HL-60 (cell line): Measurements from ENCODE around the gene ANAPC15.
A peak's percentile ranks its signal among the peaks of the same experiment; 100 is the strongest.

Experiments
- DNase-seq, 2 experiments: peaks; one replicate each; pipeline ENCODE4 v3.0.0-alpha.2; 2010 to 2020; ENCODE audit warnings: low read depth in 1 of 2, low spot score in 1 of 2
- H3K27ac ChIP-seq: fragments of 250-450 bp; sonication (Bioruptor Pico); replicated peaks from 2 replicates; pipeline ENCODE4 v1.5.1; 2020; ENCODE audit warnings: mild to moderate bottlenecking, moderate library complexity
- H3K27me3 ChIP-seq: fragments of 250-450 bp; sonication (Bioruptor Pico); 2 replicates; pipeline ENCODE4 v1.5.1; 2021; ENCODE audit warnings: mild to moderate bottlenecking, moderate library complexity; ENCODE audit not compliant: insufficient read depth, poor library complexity, severe bottlenecking
- H3K4me3 ChIP-seq: replicated peaks from 2 replicates; pipeline ENCODE4 v1.5.1; 2011; ENCODE audit warnings: mild to moderate bottlenecking, control low read depth, low read length; ENCODE audit not compliant: insufficient read depth
- GABPA ChIP-seq: IDR thresholded peaks from 2 replicates; pipeline ENCODE4 v1.6.1; 2012; ENCODE audit warnings: low read depth
- POLR2AphosphoS5 ChIP-seq: IDR thresholded peaks from 2 replicates; pipeline ENCODE4 v1.6.1; 2012; ENCODE audit warnings: low read depth
- SPI1 ChIP-seq: IDR thresholded peaks from 2 replicates; pipeline ENCODE4 v1.6.1; 2012; ENCODE audit warnings: low read depth, mild to moderate bottlenecking, borderline replicate concordance
- TF ChIP-seq, protein P1 (sequence below): IDR thresholded peaks from one replicate; pipeline ENCODE4 v1.5.1; 2011; ENCODE audit warnings: low read length, control low read depth, inconsistent platforms; ENCODE audit not compliant: insufficient read depth
- TF ChIP-seq, protein P2 (sequence below): IDR thresholded peaks from 2 replicates; pipeline ENCODE4 v1.6.1; 2012; ENCODE audit warnings: low read depth; ENCODE audit not compliant: insufficient replicate concordance

Gene ANAPC15

DNA sequence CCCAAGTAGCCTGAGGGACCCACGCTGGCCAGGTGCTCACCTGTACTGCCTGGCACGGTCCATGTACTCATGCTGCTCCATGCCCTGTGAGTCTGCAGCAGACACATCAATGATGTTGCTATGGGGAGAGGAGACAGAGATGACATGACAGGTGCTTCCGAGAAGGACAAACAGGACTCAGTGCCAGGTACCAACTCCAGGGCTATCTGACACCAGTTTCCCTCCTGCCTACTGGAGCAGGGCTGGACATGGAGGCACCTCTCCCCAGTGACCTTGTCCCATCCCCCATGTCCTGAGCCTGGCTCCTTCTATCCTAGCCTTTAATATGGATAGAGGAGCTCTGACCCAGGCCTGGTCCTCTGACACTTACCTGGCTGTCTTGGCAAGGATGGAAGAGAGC is 13.8 kb downstream of the ANAPC15 start:
- Histone ChIP-seq H3K27me3 (no peaks in the 10 kb centered on the region), H3K4me3 (no peak overlapping the region), H3K27ac (peak overlapping the region; percentile 100)
- TF ChIP-seq, protein P1, sequence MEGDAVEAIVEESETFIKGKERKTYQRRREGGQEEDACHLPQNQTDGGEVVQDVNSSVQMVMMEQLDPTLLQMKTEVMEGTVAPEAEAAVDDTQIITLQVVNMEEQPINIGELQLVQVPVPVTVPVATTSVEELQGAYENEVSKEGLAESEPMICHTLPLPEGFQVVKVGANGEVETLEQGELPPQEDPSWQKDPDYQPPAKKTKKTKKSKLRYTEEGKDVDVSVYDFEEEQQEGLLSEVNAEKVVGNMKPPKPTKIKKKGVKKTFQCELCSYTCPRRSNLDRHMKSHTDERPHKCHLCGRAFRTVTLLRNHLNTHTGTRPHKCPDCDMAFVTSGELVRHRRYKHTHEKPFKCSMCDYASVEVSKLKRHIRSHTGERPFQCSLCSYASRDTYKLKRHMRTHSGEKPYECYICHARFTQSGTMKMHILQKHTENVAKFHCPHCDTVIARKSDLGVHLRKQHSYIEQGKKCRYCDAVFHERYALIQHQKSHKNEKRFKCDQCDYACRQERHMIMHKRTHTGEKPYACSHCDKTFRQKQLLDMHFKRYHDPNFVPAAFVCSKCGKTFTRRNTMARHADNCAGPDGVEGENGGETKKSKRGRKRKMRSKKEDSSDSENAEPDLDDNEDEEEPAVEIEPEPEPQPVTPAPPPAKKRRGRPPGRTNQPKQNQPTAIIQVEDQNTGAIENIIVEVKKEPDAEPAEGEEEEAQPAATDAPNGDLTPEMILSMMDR: no peak
- no peak for TF ChIP-seq POLR2AphosphoS5
- TF ChIP-seq SPI1: no peak
- TF ChIP-seq, protein P2, sequence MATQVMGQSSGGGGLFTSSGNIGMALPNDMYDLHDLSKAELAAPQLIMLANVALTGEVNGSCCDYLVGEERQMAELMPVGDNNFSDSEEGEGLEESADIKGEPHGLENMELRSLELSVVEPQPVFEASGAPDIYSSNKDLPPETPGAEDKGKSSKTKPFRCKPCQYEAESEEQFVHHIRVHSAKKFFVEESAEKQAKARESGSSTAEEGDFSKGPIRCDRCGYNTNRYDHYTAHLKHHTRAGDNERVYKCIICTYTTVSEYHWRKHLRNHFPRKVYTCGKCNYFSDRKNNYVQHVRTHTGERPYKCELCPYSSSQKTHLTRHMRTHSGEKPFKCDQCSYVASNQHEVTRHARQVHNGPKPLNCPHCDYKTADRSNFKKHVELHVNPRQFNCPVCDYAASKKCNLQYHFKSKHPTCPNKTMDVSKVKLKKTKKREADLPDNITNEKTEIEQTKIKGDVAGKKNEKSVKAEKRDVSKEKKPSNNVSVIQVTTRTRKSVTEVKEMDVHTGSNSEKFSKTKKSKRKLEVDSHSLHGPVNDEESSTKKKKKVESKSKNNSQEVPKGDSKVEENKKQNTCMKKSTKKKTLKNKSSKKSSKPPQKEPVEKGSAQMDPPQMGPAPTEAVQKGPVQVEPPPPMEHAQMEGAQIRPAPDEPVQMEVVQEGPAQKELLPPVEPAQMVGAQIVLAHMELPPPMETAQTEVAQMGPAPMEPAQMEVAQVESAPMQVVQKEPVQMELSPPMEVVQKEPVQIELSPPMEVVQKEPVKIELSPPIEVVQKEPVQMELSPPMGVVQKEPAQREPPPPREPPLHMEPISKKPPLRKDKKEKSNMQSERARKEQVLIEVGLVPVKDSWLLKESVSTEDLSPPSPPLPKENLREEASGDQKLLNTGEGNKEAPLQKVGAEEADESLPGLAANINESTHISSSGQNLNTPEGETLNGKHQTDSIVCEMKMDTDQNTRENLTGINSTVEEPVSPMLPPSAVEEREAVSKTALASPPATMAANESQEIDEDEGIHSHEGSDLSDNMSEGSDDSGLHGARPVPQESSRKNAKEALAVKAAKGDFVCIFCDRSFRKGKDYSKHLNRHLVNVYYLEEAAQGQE: no peak
- TF ChIP-seq GABPA: no peak
- DNase-seq: no peak

DNA sequence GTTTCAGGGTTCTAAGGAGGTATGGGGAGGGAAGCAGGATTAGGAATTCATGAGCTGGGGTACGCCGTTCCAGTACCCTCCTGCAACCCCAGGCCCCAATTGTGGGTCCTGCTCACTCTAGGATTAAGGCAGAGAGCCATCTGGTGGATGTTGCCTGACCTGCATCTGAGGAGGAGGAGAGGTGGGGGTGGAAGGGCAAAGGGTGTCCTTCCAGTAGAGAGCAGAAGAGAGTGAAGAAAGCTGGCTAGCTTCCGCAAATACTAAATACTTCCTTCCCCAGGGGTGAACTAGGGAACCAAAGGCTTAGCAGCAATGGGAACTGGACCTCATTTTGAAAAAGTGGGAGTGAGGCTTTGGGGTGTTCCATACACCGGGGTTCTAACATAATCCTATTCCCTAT is 21.2 kb downstream of the ANAPC15 start:
- H3K4me3 ChIP-seq: no peak overlapping the region
- peak; percentile 61 to 93 for DNase-seq
- H3K27me3 ChIP-seq: no peaks in the 10 kb centered on the region
- TF ChIP-seq SPI1 (peak; percentile 80; the same call in 1 of the 2 replicates), POLR2AphosphoS5 (no peak)
- TF ChIP-seq, protein P1: peak; percentile 97
- H3K27ac ChIP-seq: peak overlapping the region; percentile 47

DNA sequence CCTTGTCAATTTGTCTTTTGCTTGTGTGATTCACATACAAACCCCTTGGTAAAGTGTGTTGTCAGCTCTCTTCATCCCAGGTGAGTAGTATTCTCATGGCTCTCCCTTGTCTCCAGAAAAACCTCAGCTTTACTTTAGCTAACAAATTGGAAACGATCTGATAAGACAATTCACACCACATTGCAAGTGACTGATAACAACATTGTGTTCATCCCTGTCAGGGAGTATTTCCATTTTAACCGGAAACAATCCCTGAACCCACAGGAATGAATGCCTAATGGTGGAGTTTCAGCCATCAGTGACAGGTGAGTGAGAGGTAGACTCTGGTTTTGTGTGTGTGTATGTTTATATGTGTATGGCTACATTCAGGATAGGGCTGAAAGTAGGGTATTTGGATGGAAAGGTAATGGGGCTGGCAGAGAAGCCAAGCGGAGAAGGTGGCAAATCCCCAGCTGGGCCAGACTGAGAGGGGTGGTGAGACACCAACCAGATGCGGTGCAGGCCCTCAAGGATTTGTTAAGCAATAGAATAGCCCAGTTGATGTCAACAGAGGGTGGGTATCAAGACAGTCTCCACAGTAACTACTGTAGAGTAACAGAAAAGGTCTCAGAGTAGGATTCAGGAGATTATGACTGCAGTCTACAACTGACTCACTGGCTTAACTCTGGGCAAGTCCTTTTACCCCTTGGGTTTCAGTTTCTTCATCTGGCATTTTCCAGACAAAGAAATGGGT is 24.3 kb downstream of the ANAPC15 start:
- DNase-seq: no peak
- Histone ChIP-seq H3K27ac (no peak overlapping the region), H3K27me3 (no peaks in the 10 kb centered on the region), H3K4me3 (no peak overlapping the region)
- TF ChIP-seq, protein P2: no peak
- TF ChIP-seq POLR2AphosphoS5 (no peak), SPI1 (no peak), GABPA (no peak)
- TF ChIP-seq, protein P1: no peak
